HCT116 (cell line): ENCODE measurements around the gene LFNG. TPM values are rescaled to one million over a fixed set of nuclear protein-coding genes. Genes with fewer than 3 reads are reported as not detected.

ENCODE experiments used
- ATAC-seq: fragments of 200-7000 bp; cut with Tn5 transposase; 2 replicates; pipeline ENCODE4 v1.9.1; 2020; ENCODE audit warnings: mild to moderate bottlenecking, moderate library complexity
- BruUV-seq: library from RNA; stranded (reverse); fragments of 400-500 nt; replicated peaks from 2 replicates; lab custom pipeline; 2021; lab: Mats Ljungman, UMichigan
- CTCF ChIA-PET: fragments of 300-600 bp; sonication (Branson Sonifier 250); formaldehyde crosslinking; loops from one replicate; lab custom pipeline; 2021; ENCODE audit warnings: antibody characterized with exemption; lab: Charles Lee
- POLR2A ChIA-PET: fragments of 300-600, 350-600 bp; sonication (Branson Sonifier 250); formaldehyde crosslinking; loops from one replicate; lab custom pipeline; 2021; ENCODE audit warnings: antibody characterized with exemption; lab: Charles Lee
- RAD21 ChIA-PET, 2 experiments: fragments of 300-600 bp; sonication (Branson Sonifier 250); formaldehyde crosslinking; loops; one replicate each; lab custom pipeline; 2023; ENCODE audit warnings: low total read pairs in 2 of 2; ENCODE audit not compliant: uncharacterized antibody in 2 of 2, unreplicated experiment in 2 of 2, low non-redundant PET in 1 of 2; lab: Charles Lee
- DNase-seq: peaks from one replicate; pipeline ENCODE4 v3.0.0-alpha.2; 2010; ENCODE audit warnings: low read depth, low spot score
- H2AFZ ChIP-seq: fragments of 200-600 bp; shearing (Covaris generic), sonication (generic); 2 replicates; pipeline ENCODE4 v1.6.1; 2017; ENCODE audit warnings: low read depth, mixed run types, mixed read lengths, antibody characterized with exemption, low read length; ENCODE audit not compliant: poor library complexity, severe bottlenecking
- H3K27ac ChIP-seq: 2 replicates; pipeline ENCODE4 v1.5.1; 2012; ENCODE audit warnings: low read depth, low read length
- H3K27me3 ChIP-seq: fragments of 200-600 bp; sonication (generic); 2 replicates; pipeline ENCODE4 v1.6.1; 2016; ENCODE audit warnings: mixed run types, low read length, mixed read lengths; ENCODE audit not compliant: insufficient read depth
- H3K36me3 ChIP-seq, 2 experiments: fragments of 200-500 bp in 1 of 2; fragments of 200-600 bp in 1 of 2; sonication (Bioruptor generic) in 1 of 2; sonication (generic) in 1 of 2; 2 replicates each; pipeline versions ENCODE4 v1.5.1 to v1.6.1; 2014 to 2016; ENCODE audit warnings: low read length in 2 of 2, inconsistent platforms in 1 of 2, mixed read lengths in 1 of 2, mixed run types in 1 of 2; ENCODE audit not compliant: insufficient read depth in 2 of 2, control insufficient read depth in 1 of 2
- H3K4me1 ChIP-seq, 2 experiments: fragments of 200-600 bp in 1 of 2; sonication (generic) in 1 of 2; 2 replicates each; pipeline versions ENCODE4 v1.5.1 to v1.6.1; 2012 to 2017; ENCODE audit warnings: low read length in 2 of 2, inconsistent platforms in 1 of 2, mild to moderate bottlenecking in 1 of 2, mixed read lengths in 1 of 2, mixed run types in 1 of 2, moderate library complexity in 1 of 2; ENCODE audit not compliant: insufficient read depth in 2 of 2, control insufficient read depth in 1 of 2
- H3K4me2 ChIP-seq: fragments of 200-600 bp; sonication (generic); 2 replicates; pipeline ENCODE4 v1.6.1; 2017; ENCODE audit warnings: mixed run types, low read length, mixed read lengths
- H3K4me3 ChIP-seq, 2 experiments: fragments of 200-600 bp in 1 of 2; sonication (generic) in 1 of 2; replicated peaks in 1 of 2; 2 replicates each; pipeline ENCODE4 v1.5.1; 2011 to 2016; ENCODE audit warnings: low read length in 2 of 2, control low read depth in 1 of 2, low read depth in 1 of 2, mild to moderate bottlenecking in 1 of 2, mixed read lengths in 1 of 2, mixed run types in 1 of 2
- H3K79me2 ChIP-seq: fragments of 200-600 bp; sonication (generic); 2 replicates; pipeline ENCODE4 v1.6.1; 2017; ENCODE audit warnings: mild to moderate bottlenecking, mixed run types, low read length, moderate library complexity, mixed read lengths; ENCODE audit not compliant: insufficient read depth
- H3K9ac ChIP-seq: fragments of 200-600 bp; sonication (generic); 2 replicates; pipeline ENCODE4 v1.6.1; 2016; ENCODE audit warnings: low read length, mixed read lengths
- H3K9me2 ChIP-seq: fragments of 200-600 bp; sonication (generic), shearing (Covaris generic); 2 replicates; pipeline ENCODE4 v1.6.1; 2017; ENCODE audit warnings: mixed run types, mild to moderate bottlenecking, moderate library complexity; ENCODE audit not compliant: insufficient read depth
- H3K9me3 ChIP-seq, 2 experiments: fragments of 200-500 bp in 1 of 2; fragments of 200-600 bp in 1 of 2; sonication (Bioruptor generic) in 1 of 2; sonication (generic) in 1 of 2; 2 replicates each; pipeline ENCODE4 v1.6.1; 2014 to 2017; ENCODE audit warnings: low read length in 2 of 2, mixed read lengths in 2 of 2, inconsistent platforms in 1 of 2, low read depth in 1 of 2, mild to moderate bottlenecking in 1 of 2, mixed run types in 1 of 2, moderate library complexity in 1 of 2; ENCODE audit not compliant: control insufficient read depth in 1 of 2, insufficient read depth in 1 of 2
- H4K20me1 ChIP-seq: fragments of 200-600 bp; sonication (generic), shearing (Covaris generic); 2 replicates; pipeline ENCODE4 v1.6.1; 2017; ENCODE audit warnings: mixed run types, mild to moderate bottlenecking, moderate library complexity; ENCODE audit not compliant: insufficient read depth
- POLR2A ChIP-seq: IDR thresholded peaks from 2 replicates; pipeline ENCODE4 v1.7.0; 2011; ENCODE audit warnings: borderline replicate concordance; ENCODE audit not compliant: insufficient read depth, insufficient read length; ENCODE audit errors: extremely low read depth
- YY1 ChIP-seq: IDR thresholded peaks from 2 replicates; pipeline ENCODE4 v1.6.1; 2011; ENCODE audit warnings: low read length, low read depth, moderate library complexity, mild to moderate bottlenecking; ENCODE audit not compliant: insufficient replicate concordance; ENCODE audit errors: extremely low read depth
- intact Hi-C: fragments of 100-400 bp; cut with micrococcal nuclease; formaldehyde crosslinking; loops from 2 replicates; pipeline ENCODE4 v1.10.0; 2022
- total RNA-seq: library from RNA; stranded (reverse); gene quantifications from one replicate; pipeline ENCODE4 v1.2.1, GENCODE V29; 2021; ENCODE audit not compliant: unreplicated experiment
- TF ChIP-seq, protein P1 (sequence below), 3 experiments: fragments of 200-600 bp in 1 of 3; sonication (generic) in 1 of 3; IDR thresholded peaks in 2 of 3; conservative IDR thresholded peaks in 1 of 3; 2 replicates each; pipeline ENCODE4 v1.5.1; 2012 to 2017; ENCODE audit warnings: low read depth in 2 of 3, low read length in 2 of 3, antibody characterized with exemption in 1 of 3, borderline replicate concordance in 1 of 3, control low read depth in 1 of 3, mild to moderate bottlenecking in 1 of 3, mixed read lengths in 1 of 3, mixed run types in 1 of 3, moderate library complexity in 1 of 3; ENCODE audit not compliant: insufficient read depth in 1 of 3
- TF ChIP-seq, protein P2 (sequence below): IDR thresholded peaks from 2 replicates; pipeline ENCODE4 v1.6.1; 2012

LFNG gene
- total RNA-seq, 1 experiment from 2014 or later = 14.3 TPM

GRCh38 chr7:2520131-2520760 lies 672 bp downstream of the LFNG start:
- peaks cover 13% of the 10 kb centered on the region; the same call in 1 of the 2 replicates for H3K79me2 ChIP-seq
- H3K4me3 ChIP-seq = peak overlapping the region; percentile 46 to 67
- peaks cover 49 to 79% of the 10 kb centered on the region in 2 experiments for H3K4me1 ChIP-seq
- ChIA-PET POLR2A (no interaction called here), RAD21 (no interaction called here), CTCF (no interaction called here)
- BruUV-seq = no TSS peak
- TF ChIP-seq POLR2A (no peak), YY1 (no peak)
- TF ChIP-seq, protein P1, sequence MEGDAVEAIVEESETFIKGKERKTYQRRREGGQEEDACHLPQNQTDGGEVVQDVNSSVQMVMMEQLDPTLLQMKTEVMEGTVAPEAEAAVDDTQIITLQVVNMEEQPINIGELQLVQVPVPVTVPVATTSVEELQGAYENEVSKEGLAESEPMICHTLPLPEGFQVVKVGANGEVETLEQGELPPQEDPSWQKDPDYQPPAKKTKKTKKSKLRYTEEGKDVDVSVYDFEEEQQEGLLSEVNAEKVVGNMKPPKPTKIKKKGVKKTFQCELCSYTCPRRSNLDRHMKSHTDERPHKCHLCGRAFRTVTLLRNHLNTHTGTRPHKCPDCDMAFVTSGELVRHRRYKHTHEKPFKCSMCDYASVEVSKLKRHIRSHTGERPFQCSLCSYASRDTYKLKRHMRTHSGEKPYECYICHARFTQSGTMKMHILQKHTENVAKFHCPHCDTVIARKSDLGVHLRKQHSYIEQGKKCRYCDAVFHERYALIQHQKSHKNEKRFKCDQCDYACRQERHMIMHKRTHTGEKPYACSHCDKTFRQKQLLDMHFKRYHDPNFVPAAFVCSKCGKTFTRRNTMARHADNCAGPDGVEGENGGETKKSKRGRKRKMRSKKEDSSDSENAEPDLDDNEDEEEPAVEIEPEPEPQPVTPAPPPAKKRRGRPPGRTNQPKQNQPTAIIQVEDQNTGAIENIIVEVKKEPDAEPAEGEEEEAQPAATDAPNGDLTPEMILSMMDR (IDR thresholded peaks at IDR 0.05 in 2 of 3, conservative IDR thresholded peaks at IDR 0.05 in 1 of 3; ENCODE audit: borderline replicate concordance in 1 of 3, insufficient read depth in 1 of 3, low read depth in 2 of 3, low read length in 2 of 3) = peak in 2 of 3 experiments; percentile 22 to 27; a peak in 2 of 6 replicates
- TF ChIP-seq, protein P2, sequence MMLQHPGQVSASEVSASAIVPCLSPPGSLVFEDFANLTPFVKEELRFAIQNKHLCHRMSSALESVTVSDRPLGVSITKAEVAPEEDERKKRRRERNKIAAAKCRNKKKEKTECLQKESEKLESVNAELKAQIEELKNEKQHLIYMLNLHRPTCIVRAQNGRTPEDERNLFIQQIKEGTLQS = no peak
- no peaks in the 10 kb centered on the region for H4K20me1 ChIP-seq
- DNase-seq (no peak), ATAC-seq (peak; percentile 7; the same call in 1 of the 2 replicates)
- H2AFZ ChIP-seq = no peak overlapping the region
- no peaks in the 10 kb centered on the region for H3K36me3 ChIP-seq
- peak overlapping the region; percentile 90 for H3K4me2 ChIP-seq
- peak overlapping the region; percentile 59; the same call in 1 of the 2 replicates for H3K27ac ChIP-seq
- H3K9me3 ChIP-seq = no peaks in the 10 kb centered on the region
- no peaks in the 10 kb centered on the region for H3K9me2 ChIP-seq
- peak overlapping the region; percentile 63 for H3K9ac ChIP-seq
- no peaks in the 10 kb centered on the region for H3K27me3 ChIP-seq
- intact Hi-C loops = loop anchor here (5.0 kb wide), 1 partner anchor 37 kb away; the partner anchor contains the start of genes BRAT1 and IQCE
